ENCODE results near the gene ROBO2.

DNA sequence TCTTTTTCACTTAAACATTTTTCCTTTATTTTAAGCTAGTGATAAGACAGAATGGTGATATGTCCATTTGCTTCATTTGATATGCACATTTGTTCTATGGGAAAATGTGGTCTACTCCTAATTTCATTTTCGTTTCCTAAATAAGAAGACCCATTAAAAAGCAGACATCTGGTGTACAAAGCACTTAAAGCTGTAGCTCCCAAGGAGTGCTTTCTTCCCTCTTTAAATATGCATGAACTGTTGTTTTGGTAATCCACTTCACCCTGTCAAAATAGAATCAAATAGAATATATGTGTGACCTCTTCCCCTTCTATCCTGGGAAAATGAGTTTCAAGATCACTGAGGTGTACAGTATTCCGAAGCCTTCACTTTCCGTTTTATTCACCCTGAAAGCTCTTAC lies 182.8 kb downstream of the ROBO2 start:
- TF ChIP-seq POLR2AphosphoS5 (IDR thresholded peaks at IDR 0.05; ENCODE audit: low read depth, low read length) (no peak), POLR2A (IDR thresholded peaks at IDR 0.05; ENCODE audit: low read depth, low read length) (no peak)

Measured in GM12892 (cell line).